Left ventricle myocardium superior (tissue), 1 donor: ENCODE data around the gene PIK3R6. TPM values are rescaled to one million over a fixed set of nuclear protein-coding genes. Genes with fewer than 3 reads are reported as not detected.
"Not testable (repeated sequence)": the region's sequence is repeated elsewhere in the genome, so short reads cannot be mapped to it uniquely, and the experiment has no call there.

ENCODE experiments used
- ATAC-seq: fragments of 200-7000 bp; cut with Tn5 transposase; one replicate; pipeline ENCODE4 v1.9.1; 2020; ENCODE audit warnings: mild to moderate bottlenecking, moderate library complexity
- DNase-seq: peaks from one replicate; pipeline ENCODE4 v3.0.0-alpha.2; 2020
- intact Hi-C: fragments of 100-400 bp; cut with micrococcal nuclease; formaldehyde crosslinking; loops from one replicate; pipeline ENCODE4 v1.11.0; 2022
- total RNA-seq: library from RNA; stranded (reverse); fragmentation: NEBNext Ultra II Directional; extraction: Animal tissue kit (Norgen Biotek cat#: 25700); gene quantifications from one replicate; pipeline ENCODE4 v1.2.1, GENCODE V29; 2021
- donor health status: DM: no; HTN: yes; CAD: no; lungs with severe emphysema.

Gene PIK3R6
- total RNA-seq, 1 donor from 2014 or later = 1.4 TPM

GRCh38 chr17:8896641-8897635, 29.5 kb upstream of the PIK3R6 start:
- no peak for DNase-seq
- ATAC-seq = no peak
- intact Hi-C loops = loop anchor here (10.0 kb wide), 2 partner anchors 92 to 482 kb away; no protein-coding TSS in a partner anchor

DNA sequence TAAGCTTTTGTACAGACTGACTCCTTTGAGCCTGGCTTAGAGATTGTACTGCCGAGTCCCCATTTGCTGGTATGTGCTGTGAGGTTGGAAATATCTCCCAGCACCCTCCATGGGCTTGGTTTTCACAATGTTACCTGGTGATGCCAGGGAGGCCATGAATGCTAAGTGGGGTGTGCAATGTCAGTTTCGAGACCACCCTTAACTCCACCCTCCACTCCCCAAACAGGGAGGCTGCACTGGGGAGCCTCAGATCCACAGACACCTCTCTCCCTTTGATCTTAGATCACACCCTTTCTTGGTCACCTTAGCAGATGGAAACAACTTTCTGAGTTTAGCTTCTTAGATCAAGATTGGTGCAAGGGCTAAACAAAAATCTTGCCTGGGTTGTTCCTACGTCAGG, 28.6 kb upstream of the PIK3R6 start:
- intact Hi-C loops = loop anchor here (10.0 kb wide), 2 partner anchors 91 to 481 kb away; no protein-coding TSS in a partner anchor
- DNase-seq (no peak), ATAC-seq (no peak)

GRCh38 chr17:8894673-8895578, 27.5 kb upstream of the PIK3R6 start:
- intact Hi-C loops = loop anchor here (10.0 kb wide), 2 partner anchors 90 to 480 kb away; no protein-coding TSS in a partner anchor
- ATAC-seq (peak; percentile 86), DNase-seq (peak; percentile 54)

- DNase-seq (no peak), ATAC-seq (peak; percentile 8)
- intact Hi-C loops = loop anchor here (10.0 kb wide), 2 partner anchors 89 to 479 kb away; no protein-coding TSS in a partner anchor
Observed at GRCh38 chr17:8894202-8894671, 26.8 kb upstream of the PIK3R6 start.

DNA sequence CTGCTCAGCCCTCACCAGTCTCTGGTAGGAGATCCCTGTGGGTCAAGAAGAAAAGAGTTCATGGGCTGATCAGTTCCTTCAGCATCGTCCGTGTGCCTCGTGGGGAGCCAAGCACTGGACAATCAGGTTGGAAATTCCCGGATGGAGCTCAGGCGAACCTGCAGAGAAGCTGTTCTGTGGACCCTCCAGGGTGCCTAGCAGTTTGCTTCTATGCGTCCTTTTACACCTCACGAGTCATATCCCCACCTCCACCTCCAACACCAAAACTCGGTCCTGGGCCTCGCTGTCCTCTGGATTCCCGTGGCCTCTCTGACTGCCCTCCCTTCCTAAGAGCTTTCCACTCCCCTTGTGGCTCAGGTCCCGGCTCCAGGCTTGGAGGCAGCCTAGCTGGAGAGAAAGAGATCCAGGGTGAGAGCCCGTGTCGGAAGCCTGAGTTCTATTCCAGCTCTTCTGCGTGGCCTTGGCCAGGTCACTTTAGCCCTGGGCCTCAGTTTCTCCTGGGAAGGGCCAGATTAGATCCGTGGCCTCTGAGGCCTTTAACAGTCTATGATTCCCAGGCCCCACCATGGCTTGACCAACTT, 26.2 kb upstream of the PIK3R6 start:
- intact Hi-C loops = loop anchor here (10.0 kb wide), 2 partner anchors 89 to 479 kb away; no protein-coding TSS in a partner anchor
- ATAC-seq = no peak

DNA sequence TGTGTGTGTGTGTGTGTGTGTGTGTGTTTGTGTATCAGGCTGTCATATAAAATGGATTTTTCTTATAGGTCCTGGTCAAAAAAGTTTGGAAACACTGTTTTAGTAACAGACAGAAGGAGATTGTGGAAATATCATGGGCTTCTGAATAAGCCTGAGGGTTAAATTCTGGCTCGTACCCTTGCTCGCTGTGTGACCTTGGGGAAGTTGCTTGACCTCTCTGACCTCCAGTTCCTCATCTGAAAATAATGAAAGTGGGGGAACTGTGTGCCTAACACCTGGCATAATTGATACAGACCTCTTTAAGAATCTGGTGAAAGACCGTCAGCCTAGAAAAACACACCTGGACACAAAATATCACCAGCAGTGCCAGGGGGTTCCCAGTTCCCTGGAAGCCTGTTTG, 25.6 kb upstream of the PIK3R6 start:
- no peak for ATAC-seq
- no peak for DNase-seq
- intact Hi-C loops = loop anchor here (10.0 kb wide), 2 partner anchors 88 to 478 kb away; no protein-coding TSS in a partner anchor

More for the DNA sequence above, 26.2 kb upstream of the PIK3R6 start:
- DNase-seq = no peak

DNA sequence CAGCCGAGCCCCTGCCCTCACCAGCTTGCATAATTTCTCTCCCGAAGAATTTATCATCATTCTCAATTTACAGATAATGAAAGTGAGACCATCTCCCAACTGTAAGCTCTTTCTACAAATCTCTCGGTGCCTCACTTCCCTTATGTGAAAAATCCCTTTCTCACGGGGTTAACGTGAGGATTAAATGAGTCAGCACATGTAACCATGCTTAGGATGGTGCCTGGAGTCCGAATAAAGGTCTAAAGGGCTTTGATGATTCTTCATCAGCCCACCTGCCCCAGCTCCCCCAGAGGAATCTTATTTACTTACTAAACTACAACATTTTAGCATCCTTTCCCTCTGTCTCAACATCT, 24.8 kb upstream of the PIK3R6 start:
- DNase-seq (no peak), ATAC-seq (no peak)
- intact Hi-C loops = loop anchor here (10.0 kb wide), 2 partner anchors 88 to 478 kb away; no protein-coding TSS in a partner anchor

DNA sequence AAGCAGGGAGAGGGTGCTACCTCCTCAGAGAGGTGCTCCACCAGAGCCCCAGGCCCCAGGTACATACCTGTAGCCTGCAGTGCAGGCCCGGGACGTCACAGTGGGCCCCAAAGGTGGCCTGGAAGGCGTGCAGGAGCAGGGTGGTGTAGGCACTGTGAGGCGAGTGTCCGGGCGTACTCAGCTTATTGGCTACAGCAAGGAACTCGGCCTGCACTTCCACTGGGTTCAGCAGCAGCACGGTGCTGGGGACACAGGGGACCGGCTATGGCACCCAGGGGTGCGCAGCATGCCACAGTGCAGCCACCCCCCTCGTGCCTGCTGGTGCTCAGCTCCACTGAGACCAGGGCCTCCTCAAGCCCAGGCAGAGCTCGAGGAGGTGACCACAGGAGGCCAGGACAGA, 23.2 kb upstream of the PIK3R6 start:
- intact Hi-C loops = loop anchor here (10.0 kb wide), 2 partner anchors 86 to 476 kb away; no protein-coding TSS in a partner anchor
- DNase-seq (no peak), ATAC-seq (no peak)

GRCh38 chr17:8889458-8890210, 22.2 kb upstream of the PIK3R6 start:
- DNase-seq (no peak), ATAC-seq (no peak)
- intact Hi-C loops = loop anchor here (10.0 kb wide), 2 partner anchors 85 to 475 kb away; no protein-coding TSS in a partner anchor

DNA sequence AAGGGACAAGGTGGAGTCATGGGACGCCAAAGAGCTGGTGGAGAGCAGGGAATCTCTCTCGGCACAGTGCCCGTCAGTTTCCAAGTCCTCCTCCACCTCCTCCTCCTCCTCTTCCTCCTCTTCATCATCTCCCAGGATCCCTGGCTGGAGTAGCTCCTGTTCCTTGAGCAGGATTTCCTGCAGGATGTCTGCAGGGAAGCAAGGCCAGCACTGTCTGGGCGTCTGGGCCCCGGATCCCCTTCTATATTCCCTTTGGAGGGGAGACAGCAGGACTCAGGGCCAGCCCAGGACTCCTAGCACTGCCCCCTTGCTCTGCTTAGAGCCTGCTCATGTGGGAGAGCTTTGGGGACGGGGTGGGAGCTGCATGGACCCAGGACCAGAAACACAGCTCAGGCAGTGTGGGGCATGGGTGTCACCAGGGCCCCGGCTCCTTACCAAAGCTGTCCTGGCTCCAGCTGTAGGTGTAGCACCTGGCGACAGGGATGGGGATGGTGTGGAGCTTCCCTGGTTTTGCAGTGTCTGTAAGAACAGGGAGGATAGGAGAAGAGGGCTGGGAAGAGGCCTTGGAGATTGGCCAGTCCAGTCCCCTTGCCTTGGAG, 21.3 kb upstream of the PIK3R6 start:
- ATAC-seq (peak; percentile 32), DNase-seq (no peak)
- intact Hi-C loops = no loop called here

DNA sequence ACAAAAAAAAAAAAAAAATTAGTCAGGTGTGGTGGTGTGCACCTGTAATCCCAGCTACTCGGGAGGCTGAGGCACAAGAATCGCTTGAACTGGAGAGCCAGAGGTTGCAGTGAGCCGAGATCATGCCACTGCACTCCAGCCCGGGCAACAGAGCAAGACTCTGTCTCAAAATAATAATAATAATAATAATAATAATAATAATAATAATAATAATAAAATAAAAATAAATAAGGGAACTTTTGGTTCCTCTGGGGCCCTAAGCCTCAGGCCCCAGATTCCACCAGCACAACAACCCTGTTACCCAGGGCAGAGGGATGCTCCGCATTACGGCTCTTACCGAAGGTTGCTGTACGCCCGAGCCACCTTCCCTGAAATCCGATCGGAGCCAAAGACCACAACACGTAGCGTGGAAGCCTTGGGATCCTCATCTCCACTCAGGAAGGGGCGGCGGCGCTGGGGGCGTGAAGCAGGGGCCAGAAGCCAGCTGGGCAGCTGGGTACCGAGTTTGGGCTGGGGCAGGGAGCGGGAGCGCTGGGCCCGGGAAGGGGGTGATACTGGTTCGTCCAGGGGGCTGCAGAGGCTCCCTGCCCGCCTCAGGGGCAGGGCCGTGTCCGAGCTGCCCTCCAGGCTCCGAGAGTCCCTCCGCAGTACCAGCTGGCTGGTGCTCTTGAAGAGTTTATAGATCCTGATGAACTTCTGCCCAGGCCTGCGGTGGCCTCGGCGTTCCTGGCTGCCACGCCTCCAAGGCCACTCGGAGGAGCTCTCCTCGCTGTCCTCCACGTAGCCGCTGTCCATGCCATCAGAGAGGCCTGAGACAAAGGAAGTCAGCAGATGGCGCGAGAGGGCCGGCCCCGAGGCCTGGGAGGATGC, 20.6 kb upstream of the PIK3R6 start:
- DNase-seq (peak; percentile 66), ATAC-seq (peak; percentile 84)
- intact Hi-C loops = no loop called here

- intact Hi-C loops = no loop called here
- ATAC-seq (no peak), DNase-seq (no peak)
Observed at GRCh38 chr17:8887301-8887700, 19.8 kb upstream of the PIK3R6 start.

GRCh38 chr17:8885967-8886684, 18.7 kb upstream of the PIK3R6 start:
- ATAC-seq (no peak), DNase-seq (no peak)
- intact Hi-C loops = no loop called here

- ATAC-seq, intact Hi-C loops, DNase-seq: not testable (repeated sequence)
Observed at GRCh38 chr17:8885163-8885966, 17.9 kb upstream of the PIK3R6 start.

DNA sequence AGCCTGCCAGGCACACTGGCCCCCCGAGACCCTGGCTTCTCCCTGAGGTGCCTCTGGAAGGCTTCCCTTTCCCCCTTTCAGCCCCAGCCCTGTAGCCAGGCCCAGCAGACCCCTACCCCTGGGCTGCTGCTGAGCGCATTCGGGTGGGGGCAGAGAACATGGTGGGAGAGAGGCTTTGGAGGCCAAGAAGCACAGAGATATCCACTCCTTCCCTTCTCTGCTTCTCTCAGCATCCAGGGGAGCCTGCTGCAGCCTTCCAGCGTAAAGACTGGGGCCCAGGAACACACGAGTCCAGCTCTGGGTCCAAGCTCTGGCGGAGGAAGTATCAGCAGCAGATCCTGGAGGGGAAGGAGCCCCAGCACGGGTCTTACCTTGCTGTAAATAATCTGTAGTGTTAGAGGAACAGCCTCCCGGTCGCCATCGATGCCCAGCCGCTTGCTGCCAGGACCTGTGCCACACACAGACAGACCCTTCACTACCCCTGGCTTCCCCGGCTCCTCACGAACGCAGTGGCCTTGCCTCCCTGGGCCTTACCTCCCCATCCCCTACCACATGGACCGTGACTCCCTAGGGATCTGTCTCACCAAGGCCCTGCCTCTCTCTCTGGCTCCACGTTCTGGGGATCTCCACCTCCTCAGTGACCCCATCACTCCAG, 17.0 kb upstream of the PIK3R6 start:
- DNase-seq = no peak
- no peak for ATAC-seq
- intact Hi-C loops = no loop called here
